ENCODE measurements around the gene SSH2.
A peak's percentile ranks its signal among the peaks of the same experiment; 100 is the strongest.
"Not testable (repeated sequence)": the region's sequence is repeated elsewhere in the genome, so short reads cannot be mapped to it uniquely, and the experiment has no call there.

The SSH2 gene

GRCh38 chr17:29697371-29697770 lies 232.7 kb downstream of the SSH2 start:
- DNase-seq: no peak

DNA sequence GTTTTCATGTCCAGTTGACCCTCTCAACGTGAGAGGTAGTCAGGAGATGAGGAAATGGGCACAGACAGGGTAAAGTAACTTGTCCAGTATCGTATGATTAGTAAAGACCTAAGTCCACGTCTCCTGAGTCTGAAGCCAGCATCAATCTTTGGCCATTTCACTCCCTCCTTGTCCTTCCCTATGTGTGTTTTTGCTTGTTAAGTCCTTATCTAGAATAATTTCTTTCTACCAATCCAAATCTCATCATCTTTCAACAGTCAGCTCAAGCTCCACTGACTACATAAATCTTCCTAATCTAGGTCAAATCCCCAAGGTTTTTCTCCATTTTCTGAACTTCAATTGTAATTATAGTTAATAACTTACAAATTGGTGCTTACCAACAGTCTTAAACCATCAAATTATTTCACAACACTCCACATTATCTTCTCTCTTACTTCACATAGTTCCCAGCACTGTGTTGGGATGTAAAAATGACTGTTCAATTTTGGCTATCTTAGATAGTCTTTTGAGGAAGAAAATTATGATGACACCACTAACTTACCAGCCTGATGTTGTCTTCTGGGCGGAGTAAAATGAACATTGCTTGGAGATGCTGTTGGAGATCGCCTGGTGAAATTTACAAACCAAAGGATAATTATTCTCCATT lies 235.0 kb downstream of the SSH2 start:
- DNase-seq: no peak

- no peak for DNase-seq
Observed at GRCh38 chr17:29693751-29694150, 236.3 kb downstream of the SSH2 start.

GRCh38 chr17:29687596-29687995 lies 242.4 kb downstream of the SSH2 start:
- no peak for DNase-seq

GRCh38 chr17:29686993-29687590 lies 242.9 kb downstream of the SSH2 start:
- DNase-seq: no peak

DNA sequence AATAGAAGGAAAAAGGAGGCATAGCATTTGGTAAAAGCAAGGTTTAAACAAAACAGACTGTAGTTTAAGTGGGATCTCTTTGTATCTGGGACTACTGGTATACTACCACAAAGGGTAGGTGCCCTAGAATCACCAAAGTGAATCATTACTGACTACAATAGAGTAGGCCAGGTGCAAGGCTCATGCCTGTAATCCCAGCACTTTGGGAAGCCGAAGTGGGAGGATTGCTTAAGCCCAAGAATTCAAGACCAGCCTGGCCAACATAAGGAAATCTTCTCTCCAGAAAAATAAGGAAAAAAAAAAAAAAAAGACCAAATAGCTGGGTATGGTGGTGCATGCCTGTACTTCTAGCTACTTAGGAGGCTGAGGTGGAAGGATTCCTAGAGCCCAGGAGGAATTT lies 246.5 kb downstream of the SSH2 start:
- no peak for DNase-seq

GRCh38 chr17:29682987-29683386 lies 247.0 kb downstream of the SSH2 start:
- no peak for DNase-seq

- no peak for DNase-seq
Observed at GRCh38 chr17:29682054-29682453, 248.0 kb downstream of the SSH2 start.

- DNase-seq: no peak
Observed at GRCh38 chr17:29677824-29678223, 252.2 kb downstream of the SSH2 start.

DNA sequence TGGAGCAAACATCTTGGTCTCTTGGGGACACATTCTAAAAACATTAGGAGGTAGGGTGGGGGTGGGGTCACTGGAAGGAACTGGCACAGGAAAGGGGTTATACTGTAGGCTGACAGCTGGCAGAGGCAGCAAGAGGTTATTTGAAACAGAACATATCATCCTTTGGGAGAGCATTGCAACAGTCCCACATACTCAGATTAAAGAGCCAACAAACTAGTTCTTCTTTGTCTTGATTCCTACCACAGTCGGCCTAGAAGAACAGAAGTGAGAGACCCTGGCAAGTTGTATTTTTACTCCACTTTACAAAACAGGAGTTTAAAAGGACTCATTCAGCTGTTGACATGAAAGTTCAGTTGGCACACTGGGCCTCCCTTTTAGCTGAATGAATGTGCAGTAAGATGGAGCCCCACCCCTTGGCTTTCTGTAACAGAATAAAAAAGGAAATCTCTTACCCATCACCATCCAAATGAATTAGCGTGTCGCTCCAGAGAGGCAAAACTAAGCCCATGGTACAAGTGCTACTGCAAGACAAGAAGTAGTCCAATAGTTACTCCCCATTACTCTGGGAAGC lies 252.7 kb downstream of the SSH2 start:
- DNase-seq: no peak

GRCh38 chr17:29675961-29676360 lies 254.1 kb downstream of the SSH2 start:
- DNase-seq: not testable (repeated sequence)

- no peak for DNase-seq
Observed at GRCh38 chr17:29674281-29674680, 255.7 kb downstream of the SSH2 start.

- DNase-seq: no peak
Observed at GRCh38 chr17:29671661-29672060, 258.4 kb downstream of the SSH2 start.

DNA sequence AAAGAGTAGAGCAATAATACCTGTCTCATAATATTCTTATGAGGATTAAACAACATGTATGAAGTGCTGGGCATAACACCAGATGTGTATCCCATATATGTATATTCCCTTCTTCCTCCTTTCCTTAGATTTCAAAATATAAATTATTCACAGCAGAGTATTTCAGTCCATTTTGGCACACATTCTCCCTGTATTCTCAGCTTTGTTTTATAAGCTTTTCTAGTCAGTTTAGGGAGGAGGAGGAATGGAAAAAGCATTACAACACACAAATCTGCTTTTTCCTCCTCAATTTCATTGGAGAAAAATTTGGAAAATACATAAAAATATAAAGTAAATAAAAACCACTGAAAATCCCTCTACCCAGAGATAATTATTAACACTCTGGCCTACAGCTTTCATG lies 260.8 kb downstream of the SSH2 start:
- no peak for DNase-seq

DNA sequence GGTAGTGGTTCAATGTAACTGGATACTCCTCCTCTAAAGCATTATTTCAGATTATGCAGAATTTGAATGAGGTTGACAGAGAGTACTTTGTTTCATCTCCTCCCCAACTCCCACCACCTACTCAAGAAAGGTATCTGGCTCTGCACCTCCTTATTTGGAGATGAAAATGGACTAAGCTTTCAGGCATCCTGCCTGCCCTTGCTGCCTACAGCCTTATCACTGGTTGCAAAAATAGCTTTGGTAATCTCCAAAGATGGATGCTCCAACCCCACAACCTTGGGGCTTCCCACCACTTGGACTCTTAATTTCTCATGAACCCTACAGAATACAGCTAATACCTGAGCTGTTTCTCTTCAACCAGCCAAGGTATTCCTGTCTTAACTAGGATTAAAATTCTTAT lies 262.1 kb downstream of the SSH2 start:
- DNase-seq: no peak

DNA sequence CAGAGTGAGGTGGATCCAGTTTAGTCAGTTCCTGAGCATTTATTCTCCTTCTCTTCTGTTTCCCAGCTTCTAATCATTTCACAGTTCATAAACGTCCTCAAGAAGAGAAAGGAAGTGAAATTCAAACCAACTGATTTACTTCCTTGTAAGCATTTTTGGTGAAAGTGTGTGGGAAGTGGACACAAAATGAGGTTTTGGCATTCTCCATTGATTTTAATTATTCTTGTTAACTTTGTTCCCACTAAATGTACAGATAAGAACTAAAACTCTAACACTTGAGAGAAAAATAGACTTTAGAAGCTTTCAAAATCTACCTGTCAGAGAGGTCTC lies 264.6 kb downstream of the SSH2 start:
- no peak for DNase-seq

- no peak for DNase-seq
Observed at GRCh38 chr17:29664743-29665480, 265.1 kb downstream of the SSH2 start.

DNA sequence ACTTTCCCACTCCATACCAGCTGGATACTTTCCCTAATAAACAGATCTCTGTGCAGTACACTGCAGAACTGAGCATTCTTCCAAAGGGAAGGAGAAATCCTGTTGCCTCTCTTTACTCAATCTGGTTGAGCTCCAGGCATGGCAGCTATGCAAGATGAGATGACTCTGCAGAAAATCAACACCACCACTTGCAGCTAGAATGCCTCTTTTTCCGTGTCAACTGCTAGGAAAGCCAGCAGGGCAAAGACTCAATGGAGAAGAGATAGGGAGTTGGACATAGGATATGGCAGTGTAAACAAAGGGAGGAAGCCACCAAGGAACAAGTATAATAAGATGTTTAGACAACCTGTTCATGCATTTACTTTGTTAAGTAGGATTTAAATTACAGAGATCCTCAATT lies 266.9 kb downstream of the SSH2 start:
- no peak for DNase-seq

DNA sequence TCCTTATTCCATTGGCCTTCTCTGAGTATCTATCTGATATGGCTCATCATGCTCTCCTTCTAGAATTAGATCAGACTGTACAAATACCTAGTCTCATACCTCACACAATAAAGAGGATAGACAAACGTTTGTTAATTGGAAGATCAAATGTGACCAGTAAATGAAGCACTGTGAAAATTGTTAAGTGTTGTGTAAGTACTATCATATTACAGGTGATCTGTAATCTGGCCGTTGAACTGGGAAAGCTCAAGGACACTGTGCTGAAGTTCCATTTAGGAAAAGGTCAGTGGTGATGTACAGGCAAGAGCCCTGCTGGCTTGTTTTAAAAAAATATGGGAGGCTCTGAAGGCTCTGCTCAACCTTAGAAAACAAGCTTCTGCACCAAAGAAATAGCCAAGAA lies 268.8 kb downstream of the SSH2 start:
- DNase-seq: peak; percentile 28

DNA sequence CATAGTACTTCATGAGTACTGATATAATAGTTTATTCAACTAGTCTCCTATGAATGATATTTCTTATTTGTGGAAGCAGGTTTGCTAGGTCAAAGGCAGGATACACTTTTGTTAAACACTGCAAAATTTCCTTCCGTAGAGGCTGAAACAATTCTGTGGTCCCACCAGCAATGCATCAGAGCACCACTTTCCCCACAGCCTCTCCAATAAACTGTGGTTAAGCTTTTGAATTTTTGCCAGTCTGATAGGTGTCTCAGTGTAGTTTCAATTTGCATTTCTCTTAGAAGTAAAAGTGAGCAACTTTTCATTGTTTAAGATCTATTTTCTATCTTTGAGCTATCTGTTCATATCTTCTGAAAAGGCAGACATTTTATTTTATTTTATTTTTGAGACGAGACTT lies 270.9 kb downstream of the SSH2 start:
- no peak for DNase-seq

DNA sequence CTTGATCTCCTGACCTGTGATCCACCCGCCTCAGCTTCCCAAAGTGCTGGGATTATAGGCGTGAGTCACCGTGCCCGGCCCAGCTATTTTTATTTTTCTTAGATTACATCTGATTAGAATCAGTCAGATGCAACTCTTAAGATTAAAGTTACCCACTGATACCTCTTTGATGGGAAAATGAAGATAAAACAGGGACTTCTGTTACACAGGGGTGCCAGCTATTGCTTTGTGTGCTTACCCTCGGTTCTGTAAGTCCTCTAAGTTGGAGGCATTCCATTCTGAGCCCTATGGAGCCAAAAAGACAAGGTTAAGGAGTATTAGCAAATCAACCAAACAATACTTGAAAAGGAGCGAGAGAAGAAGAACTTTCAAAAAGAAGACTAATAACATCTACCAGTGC lies 274.7 kb downstream of the SSH2 start:
- DNase-seq: no peak

DNA sequence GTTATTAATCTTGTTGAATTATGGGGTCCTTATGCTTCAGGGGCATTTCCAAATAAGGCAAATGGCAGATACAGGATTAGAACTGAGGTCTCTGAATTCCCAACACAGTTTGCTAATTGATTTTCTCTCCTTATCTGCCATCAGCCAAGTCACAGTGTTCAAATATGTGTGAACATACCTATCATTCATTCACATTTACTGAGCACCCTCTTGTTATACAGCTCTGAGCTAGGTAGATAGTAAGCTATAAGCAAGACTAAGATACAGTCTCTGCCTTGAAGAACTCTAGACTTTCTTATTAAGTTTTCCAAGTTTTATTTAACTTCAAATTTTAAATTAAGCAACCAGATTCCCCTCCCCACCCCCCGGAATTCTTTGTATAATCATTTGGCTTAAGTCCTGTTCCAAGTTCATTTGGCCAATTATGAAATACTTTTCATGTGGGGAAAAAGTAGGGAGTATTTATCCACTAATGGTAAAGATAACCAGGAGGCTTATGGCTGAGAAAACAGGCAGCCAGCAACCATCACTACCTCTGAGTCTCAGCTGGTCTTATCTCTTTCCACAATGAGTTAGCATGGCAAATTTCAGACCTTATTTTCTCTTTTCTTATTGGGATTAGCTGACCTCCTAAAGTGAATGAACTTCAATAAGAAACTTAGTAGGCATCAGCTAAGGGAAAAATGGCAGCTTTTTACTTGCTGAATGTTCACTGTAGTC lies 275.9 kb downstream of the SSH2 start:
- no peak for DNase-seq

GRCh38 chr17:29652976-29653375 lies 277.1 kb downstream of the SSH2 start:
- DNase-seq: no peak

GRCh38 chr17:29651913-29652312 lies 278.1 kb downstream of the SSH2 start:
- not testable (repeated sequence) for DNase-seq
